HG03175 (cell line): ENCODE results near the gene TULP4.

Source experiments
- ATAC-seq: cut with Tn5 transposase; IDR thresholded peaks from one replicate; pipeline ENCODE4 v1.9.1; 2021; ENCODE audit warnings: mild to moderate bottlenecking, moderate library complexity; ENCODE audit not compliant: unreplicated experiment

TULP4 gene

GRCh38 chr6:158413028-158413427 is 100.8 kb downstream of the TULP4 start:
- no peak for ATAC-seq

DNA sequence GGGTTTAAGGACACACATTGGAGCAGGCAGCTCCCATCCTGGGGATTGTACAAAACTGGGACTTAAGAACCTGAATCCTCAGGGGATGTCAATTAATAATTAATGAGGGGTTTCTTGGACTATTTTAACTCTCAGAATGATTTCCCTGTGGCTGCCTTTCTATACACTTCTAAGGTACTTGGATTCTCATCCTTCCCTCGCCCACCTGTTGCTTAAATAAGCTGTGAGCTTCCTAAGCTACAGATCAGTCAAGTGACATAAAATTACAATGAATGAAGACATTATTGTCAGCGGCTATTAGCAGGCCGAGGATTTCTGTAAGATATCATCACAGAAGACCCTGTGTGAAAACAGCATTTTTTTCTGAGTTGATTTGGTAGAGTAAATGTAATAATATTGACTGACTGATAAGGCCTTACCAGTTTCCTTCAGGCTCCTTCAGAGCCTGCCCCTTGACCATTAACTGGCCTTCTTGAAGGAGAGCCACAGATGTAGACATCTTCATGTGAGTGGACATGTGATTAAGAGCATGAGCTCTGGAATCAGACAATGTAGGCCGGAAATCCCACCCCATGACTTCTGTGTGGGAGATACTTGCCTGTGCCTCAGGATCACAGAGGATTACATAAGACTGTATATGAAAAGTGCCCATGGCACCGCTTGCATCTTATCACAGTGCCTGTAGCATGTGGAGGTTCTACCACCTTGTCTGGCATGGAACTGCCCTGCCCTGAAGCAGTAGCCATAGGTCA is 101.7 kb downstream of the TULP4 start:
- ATAC-seq: no peak

DNA sequence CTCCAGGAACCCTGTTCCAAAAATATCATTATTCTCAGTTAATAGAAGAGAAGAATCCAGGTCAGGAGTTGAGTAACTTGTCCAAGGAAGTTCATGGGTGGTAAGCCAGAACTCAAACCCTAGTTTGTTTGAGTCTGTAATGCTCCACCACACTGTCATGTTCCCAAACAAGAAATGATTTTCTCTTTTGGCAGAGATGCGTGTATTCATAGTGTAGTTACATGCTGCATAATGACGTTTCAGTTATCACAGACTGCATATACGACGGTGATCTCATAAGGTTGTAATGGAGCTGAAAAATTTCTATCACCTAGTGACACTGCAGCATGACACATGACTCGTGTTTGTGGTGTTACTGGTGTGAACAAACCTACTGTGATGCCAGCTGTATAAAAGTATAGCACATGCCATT is 102.6 kb downstream of the TULP4 start:
- ATAC-seq: no peak

GRCh38 chr6:158415666-158416065 is 103.4 kb downstream of the TULP4 start:
- no peak for ATAC-seq

GRCh38 chr6:158416883-158417759 is 104.9 kb downstream of the TULP4 start:
- ATAC-seq: no peak

DNA sequence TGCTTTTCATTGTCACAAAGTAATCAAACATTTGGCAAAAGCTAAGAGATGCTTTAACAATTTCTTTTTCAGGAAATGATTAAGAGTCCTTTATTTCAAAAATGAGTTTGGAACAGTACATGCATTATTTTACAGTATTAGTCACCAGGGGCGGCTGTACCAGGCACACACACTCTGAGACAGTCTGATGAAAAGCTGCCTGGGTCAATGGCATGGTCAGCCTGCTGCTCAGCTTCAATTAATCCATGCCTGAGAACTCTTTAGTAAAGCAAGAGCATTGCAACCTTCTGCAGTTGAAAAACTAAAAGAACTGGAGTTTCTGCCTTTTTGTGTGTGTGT is 105.5 kb downstream of the TULP4 start:
- no peak for ATAC-seq

DNA sequence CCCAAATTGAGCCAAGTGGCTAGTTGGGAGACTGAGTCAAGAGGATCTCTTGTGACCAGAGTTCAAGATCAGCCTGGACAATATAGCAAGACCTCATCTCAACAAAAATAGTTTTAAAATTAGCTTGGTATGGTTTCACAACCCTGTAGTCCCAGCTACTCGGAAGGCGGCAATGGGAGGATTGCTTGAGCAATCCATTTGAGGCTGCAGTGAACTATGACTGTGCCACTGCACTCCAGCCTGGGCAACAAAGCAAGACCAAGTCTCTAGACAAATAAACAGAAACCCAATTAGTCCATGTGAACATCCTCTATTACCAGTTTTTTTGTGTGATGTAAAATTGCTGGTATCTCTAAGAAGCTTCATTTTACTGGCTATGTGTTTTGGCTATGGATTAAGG is 106.2 kb downstream of the TULP4 start:
- ATAC-seq: no peak

GRCh38 chr6:158419339-158419909 is 107.2 kb downstream of the TULP4 start:
- ATAC-seq: no peak

- no peak for ATAC-seq
Measured at GRCh38 chr6:158421381-158421780, 109.1 kb downstream of the TULP4 start.

GRCh38 chr6:158422629-158423238 is 110.5 kb downstream of the TULP4 start:
- ATAC-seq: no peak

DNA sequence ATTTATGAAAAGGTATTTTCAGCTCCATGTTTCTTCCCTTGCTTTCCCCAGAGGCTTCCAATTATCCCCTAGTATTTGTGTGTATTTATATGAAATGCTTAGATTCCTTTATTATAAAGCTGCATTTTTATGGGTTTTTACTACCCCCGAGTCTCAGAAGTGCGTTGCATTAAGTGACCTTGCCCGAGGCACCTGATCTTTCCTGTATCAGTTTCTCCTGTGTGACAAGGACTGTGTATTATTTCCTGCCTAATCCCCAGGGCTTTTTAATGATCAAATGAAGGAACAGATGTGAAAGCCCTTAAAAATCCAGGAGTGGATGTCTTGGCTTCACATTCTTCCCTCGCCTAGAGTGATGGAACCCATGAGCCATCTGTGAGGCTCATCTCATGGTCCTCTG is 118.8 kb downstream of the TULP4 start:
- ATAC-seq: no peak

- no peak for ATAC-seq
Measured at GRCh38 chr6:158431560-158431959, 119.3 kb downstream of the TULP4 start.

DNA sequence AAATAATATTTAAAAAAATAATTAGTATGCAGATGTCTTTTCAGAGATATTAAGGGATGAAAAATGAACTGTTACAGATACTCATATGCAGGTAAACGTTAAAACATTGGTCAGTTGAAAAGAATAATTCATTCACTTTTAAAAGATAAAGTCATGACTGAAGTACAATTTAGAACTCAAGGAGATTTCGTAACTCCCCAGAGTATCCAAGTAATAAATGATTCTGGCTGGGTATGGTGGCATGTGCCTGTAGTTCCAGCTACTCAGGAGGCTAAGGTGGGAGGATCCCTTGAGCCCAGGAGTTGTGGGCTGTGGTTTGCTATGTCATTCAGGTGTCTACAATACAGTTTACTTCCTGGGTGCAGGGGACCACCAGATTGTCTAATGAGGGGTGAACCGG is 125.3 kb downstream of the TULP4 start:
- no peak for ATAC-seq

- no peak for ATAC-seq
Measured at GRCh38 chr6:158438226-158438625, 126.0 kb downstream of the TULP4 start.

DNA sequence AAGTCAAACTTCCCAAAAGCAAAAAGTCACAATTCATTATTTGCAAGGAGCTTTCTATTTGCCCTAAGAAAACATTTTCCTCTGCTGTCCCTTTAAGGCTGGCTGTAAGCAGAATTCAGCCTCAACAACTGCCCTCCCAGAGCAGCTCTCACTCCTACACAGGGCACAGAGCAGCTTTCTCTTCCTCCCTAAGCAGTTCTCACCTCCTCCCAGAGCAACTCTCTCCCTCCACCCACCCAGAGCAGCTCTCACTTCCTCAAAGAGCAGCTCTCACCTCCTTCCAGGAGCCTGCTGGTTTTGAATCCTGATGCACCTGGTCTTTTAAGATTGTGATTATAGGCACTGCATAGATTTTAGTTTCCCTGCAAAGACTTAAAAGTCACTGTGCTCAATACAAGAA is 127.0 kb downstream of the TULP4 start:
- ATAC-seq: peak; percentile 92

- ATAC-seq: no peak
Measured at GRCh38 chr6:158441716-158442215, 129.5 kb downstream of the TULP4 start.

DNA sequence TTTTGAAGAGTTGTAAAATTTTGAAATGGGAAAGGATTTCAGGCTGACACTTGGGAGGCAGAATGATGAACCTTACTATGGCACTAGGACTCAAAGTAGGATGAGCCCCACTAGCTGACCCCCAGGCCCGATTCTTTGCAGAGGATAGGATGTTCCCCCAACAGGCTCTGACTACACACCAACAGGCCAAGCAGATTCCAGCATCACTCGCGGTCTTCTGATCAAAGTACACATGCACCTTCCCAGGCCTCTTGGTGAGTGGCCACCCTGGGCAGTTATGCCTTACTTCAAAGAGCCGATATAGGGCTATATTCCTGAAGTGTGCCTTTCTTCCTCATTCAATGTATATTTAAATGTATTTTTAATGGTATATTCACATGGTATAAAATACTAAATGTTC is 130.0 kb downstream of the TULP4 start:
- ATAC-seq: no peak

- no peak for ATAC-seq
Measured at GRCh38 chr6:158445426-158446085, 133.3 kb downstream of the TULP4 start.

- no peak for ATAC-seq
Measured at GRCh38 chr6:158448856-158449255, 136.6 kb downstream of the TULP4 start.

- ATAC-seq: no peak
Measured at GRCh38 chr6:158452191-158452590, 139.9 kb downstream of the TULP4 start.

DNA sequence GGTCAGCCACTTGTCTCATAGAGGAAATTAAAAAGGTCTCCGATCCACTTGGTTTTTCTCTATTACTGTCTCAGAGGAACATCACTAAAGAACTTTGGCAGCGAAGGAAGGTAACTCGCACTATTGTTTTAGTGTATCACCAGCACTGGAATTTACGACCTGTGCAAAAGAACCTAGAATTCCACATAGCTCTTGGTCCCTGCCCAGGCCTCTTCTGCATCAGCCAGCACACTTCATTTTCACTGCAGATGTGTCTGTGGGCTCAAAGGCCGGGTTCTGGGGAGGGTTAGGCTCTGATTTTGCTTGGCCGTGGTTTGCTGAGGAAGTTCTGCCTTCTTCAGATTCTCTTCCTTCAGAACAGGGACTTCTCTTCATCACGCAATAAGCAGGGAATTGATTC is 144.9 kb downstream of the TULP4 start:
- ATAC-seq: no peak
